ENCODE measurements around the gene ZMIZ1.

Gene ZMIZ1

DNA sequence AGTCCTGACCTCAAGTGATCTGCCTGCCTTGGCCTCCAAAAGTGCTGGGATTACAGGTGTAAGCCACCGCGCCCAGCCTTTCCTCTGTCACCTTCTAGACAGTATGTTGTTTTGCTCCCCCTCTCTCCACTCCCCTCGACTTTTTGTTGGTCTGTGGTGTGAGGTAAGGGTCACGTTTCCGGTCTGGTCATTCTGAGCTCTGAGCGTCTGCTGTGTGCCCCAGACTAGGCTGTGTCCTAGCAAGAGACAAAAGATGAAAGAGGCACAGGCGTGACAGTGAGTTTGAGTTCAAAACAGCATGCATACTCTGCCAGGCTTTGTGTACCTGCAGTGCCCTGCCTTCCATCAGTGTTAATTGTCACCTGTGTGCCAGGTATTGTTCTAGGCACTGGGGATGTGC, 191.1 kb downstream of the ZMIZ1 start:
- H3K36me3 ChIP-seq = peaks cover 49% of the 10 kb centered on the region
- H3K4me1 ChIP-seq = peaks cover 82% of the 10 kb centered on the region
- H3K9me3 ChIP-seq = no peaks in the 10 kb centered on the region
- TF ChIP-seq, protein P1, sequence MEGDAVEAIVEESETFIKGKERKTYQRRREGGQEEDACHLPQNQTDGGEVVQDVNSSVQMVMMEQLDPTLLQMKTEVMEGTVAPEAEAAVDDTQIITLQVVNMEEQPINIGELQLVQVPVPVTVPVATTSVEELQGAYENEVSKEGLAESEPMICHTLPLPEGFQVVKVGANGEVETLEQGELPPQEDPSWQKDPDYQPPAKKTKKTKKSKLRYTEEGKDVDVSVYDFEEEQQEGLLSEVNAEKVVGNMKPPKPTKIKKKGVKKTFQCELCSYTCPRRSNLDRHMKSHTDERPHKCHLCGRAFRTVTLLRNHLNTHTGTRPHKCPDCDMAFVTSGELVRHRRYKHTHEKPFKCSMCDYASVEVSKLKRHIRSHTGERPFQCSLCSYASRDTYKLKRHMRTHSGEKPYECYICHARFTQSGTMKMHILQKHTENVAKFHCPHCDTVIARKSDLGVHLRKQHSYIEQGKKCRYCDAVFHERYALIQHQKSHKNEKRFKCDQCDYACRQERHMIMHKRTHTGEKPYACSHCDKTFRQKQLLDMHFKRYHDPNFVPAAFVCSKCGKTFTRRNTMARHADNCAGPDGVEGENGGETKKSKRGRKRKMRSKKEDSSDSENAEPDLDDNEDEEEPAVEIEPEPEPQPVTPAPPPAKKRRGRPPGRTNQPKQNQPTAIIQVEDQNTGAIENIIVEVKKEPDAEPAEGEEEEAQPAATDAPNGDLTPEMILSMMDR (IDR thresholded peaks at IDR 0.05; ENCODE audit: low read depth, low read length) = no peak
- no peak for DNase-seq
- H3K27me3 ChIP-seq = no peaks in the 10 kb centered on the region
- H3K4me3 ChIP-seq (ENCODE audit: low read depth, low read length) = no peak overlapping the region

DNA sequence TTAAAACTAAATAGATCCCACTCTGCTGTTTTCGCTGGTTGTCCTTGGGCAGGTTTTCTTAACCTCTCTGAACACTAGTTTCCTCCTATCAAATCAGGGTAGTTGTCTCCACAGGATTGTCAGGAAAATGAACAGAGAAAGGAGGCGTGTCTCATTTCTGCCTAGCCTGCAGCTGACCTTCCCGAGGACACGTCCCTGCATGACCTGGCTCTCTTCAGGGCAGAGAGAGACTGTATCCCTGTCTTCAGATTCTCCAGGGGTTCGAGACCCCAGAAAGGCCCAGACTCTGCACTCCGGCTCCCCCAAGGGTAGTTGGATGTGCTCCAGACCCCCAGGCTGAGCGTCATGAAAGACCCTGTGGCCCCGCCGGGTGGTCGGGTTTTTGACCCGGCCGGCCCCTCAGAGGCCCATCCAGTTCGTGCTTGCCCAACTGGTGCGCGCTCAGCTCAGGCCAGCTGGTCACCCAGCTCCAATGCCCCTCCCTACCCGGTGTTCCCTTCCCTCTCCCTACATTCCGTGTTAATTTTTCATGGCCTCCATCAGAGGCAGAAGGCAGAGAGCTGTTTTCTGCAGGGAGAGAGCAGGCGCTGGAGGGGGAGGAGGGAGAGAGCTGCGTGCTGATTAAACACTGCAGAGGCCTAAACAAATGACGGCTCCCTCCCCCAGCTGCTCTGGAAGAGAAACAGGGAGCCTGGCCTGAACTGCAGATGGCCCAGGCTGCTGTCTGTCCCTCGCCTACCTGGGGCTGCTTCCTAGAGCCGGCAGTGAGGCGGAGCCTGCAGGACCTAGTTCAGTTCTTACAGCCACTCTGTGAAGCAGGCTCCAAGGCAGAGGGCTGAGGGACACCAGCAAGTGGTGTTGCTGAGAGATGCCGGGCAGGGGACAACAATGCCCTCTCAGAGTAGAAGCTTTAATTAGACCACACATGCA, 192.3 kb downstream of the ZMIZ1 start:
- H3K4me3 ChIP-seq (ENCODE audit: low read depth, low read length) = 0 out of 2 replicates have a peak overlapping the region, but pooled peaks have one; percentile 18
- H3K36me3 ChIP-seq = peaks cover 47% of the 10 kb centered on the region
- no peaks in the 10 kb centered on the region for H3K27me3 ChIP-seq
- peak; percentile 89 for DNase-seq
- TF ChIP-seq, protein P1 (IDR thresholded peaks at IDR 0.05; ENCODE audit: low read depth, low read length) = no peak
- H3K4me1 ChIP-seq = peaks cover 80% of the 10 kb centered on the region
- H3K9me3 ChIP-seq = no peaks in the 10 kb centered on the region

DNA sequence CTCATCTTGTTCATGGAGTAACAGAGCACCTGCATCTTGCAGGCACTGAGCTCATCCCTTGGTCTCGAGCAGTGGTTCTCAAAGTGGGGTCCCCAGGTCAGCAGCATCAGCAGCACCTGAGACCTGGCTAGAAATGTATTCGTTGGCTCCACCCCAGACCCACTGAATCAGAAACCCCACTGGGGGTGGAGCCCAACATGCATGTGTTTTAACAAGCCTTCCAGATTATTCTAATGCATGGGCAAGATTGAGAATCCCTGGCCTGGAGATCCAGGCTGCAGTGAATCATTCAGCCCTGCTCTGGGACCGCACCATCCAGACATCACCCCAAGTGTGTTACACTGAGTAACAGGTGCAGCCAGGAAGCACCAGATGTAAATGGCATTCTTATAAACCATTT, 193.4 kb downstream of the ZMIZ1 start:
- DNase-seq = no peak
- Histone ChIP-seq H3K4me3 (ENCODE audit: low read depth, low read length) (no peak overlapping the region), H3K4me1 (peaks cover 76% of the 10 kb centered on the region), H3K36me3 (peaks cover 41% of the 10 kb centered on the region), H3K27me3 (no peaks in the 10 kb centered on the region), H3K9me3 (no peaks in the 10 kb centered on the region)
- TF ChIP-seq, protein P1 (IDR thresholded peaks at IDR 0.05; ENCODE audit: low read depth, low read length) = no peak

DNA sequence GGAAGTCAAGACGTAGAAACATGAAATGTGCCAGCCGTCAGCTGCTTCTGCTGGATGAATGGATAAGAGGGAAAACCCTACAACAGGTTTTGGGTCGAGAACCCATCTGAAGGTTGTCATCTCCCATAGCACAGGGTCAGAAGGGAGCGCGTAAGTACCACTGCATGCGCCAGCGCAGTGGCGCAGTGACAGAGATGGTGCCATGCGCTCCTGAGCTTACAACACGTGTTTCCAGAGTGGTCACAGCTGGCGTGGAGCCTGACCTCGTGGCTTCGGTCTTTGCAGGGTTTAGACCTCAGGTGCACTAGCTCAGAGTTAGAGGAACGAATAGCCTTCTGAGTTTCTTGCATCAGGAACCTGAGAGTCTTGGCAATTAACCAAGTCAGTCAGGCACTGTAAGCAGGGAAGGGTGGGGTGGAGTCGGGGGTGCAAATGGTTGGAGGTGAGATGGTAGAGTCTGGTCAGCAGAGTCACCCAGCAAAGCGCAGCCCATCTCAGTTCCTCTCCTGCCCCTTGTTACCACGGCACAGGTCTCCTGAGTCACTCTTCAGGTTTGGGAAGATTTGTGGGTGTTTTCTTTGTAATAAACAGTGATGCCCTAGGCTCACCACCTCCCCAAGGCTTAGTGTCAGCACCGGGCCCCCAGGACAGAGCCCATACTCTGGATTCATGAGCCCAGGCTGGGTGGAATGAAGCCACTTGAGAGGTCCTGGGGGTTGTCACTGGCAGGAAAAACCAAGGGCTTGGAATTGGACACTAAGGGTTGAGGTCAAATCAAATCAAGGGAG, 194.4 kb downstream of the ZMIZ1 start:
- TF ChIP-seq, protein P1 (IDR thresholded peaks at IDR 0.05; ENCODE audit: low read depth, low read length) = no peak
- Histone ChIP-seq H3K4me3 (ENCODE audit: low read depth, low read length) (no peak overlapping the region), H3K36me3 (peaks cover 46% of the 10 kb centered on the region), H3K9me3 (no peaks in the 10 kb centered on the region), H3K27me3 (no peaks in the 10 kb centered on the region), H3K4me1 (peaks cover 75% of the 10 kb centered on the region)
- DNase-seq = no peak

DNA sequence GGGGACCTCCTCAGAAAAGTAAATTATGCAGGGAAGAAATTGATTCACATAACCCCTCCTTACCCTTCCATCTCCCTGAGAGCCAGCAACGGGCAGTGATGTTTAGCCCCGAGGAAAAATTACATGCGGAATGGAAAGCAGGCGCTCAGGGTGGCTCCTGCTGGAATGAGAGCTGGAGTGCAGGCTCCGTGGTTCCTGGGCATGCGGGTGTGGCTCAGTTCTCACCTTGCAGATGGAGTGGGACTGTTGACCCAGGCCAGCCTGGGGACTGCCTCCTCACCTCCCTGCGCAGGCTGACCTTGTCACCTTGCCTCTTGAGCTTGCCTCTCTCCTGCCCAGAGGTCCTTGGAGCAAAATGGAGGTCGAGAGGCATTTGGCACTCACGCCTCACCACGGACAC, 195.2 kb downstream of the ZMIZ1 start:
- H3K27me3 ChIP-seq = no peaks in the 10 kb centered on the region
- no peaks in the 10 kb centered on the region for H3K9me3 ChIP-seq
- DNase-seq = no peak
- H3K36me3 ChIP-seq = peaks cover 52% of the 10 kb centered on the region
- H3K4me1 ChIP-seq = peaks cover 77% of the 10 kb centered on the region
- TF ChIP-seq, protein P1 (IDR thresholded peaks at IDR 0.05; ENCODE audit: low read depth, low read length) = no peak; the same call in 1 of the 2 replicates
- no peak overlapping the region for H3K4me3 ChIP-seq (ENCODE audit: low read depth, low read length)
